PC-3 (cell line): ENCODE measurements around the gene GGA1. TPM values are rescaled to one million over a fixed set of nuclear protein-coding genes. Genes with fewer than 3 reads are reported as not detected.

Experiments used
- ATAC-seq: fragments of 200-7000 bp; cut with Tn5 transposase; 2 replicates; pipeline ENCODE4 v1.9.1; 2020; ENCODE audit warnings: mild to moderate bottlenecking, moderate library complexity
- BruUV-seq: library from RNA; stranded (reverse); fragments of 400-500 nt; replicated peaks from 2 replicates; lab custom pipeline; 2021; lab: Mats Ljungman, UMichigan
- CTCF ChIA-PET: fragments of 300-600 bp; sonication (Branson Sonifier 250); formaldehyde crosslinking; loops from one replicate; lab custom pipeline; 2022; ENCODE audit warnings: antibody characterized with exemption; lab: Charles Lee
- POLR2A ChIA-PET: fragments of 300-600 bp; sonication (Branson Sonifier 250); formaldehyde crosslinking; loops from one replicate; lab custom pipeline; 2022; ENCODE audit warnings: antibody characterized with exemption; ENCODE audit not compliant: unreplicated experiment; lab: Charles Lee
- DNase-seq: peaks from one replicate; pipeline ENCODE4 v3.0.0-alpha.2; 2015
- H2AFZ ChIP-seq: fragments of 300-600 bp; sonication (generic); 2 replicates; pipeline ENCODE4 v1.6.0; 2016; ENCODE audit warnings: antibody characterized with exemption, low read length
- H3F3A ChIP-seq: fragments of 300-600 bp; sonication (generic); one replicate; pipeline ENCODE4 v1.6.0; 2017; ENCODE audit warnings: antibody characterized with exemption, low read length, control low read depth, mild to moderate bottlenecking; ENCODE audit not compliant: unreplicated experiment
- H3K27ac ChIP-seq: fragments of 300-600 bp; sonication (generic); 2 replicates; pipeline ENCODE4 v1.5.1; 2016; ENCODE audit warnings: mild to moderate bottlenecking, low read length
- H3K27me3 ChIP-seq: fragments of 300-600 bp; sonication (generic); 2 replicates; pipeline ENCODE4 v1.6.1; 2016; ENCODE audit warnings: low read length, mixed read lengths
- H3K36me3 ChIP-seq: fragments of 300-600 bp; sonication (generic); 2 replicates; pipeline ENCODE4 v1.6.1; 2016; ENCODE audit warnings: low read depth, mixed run types, low read length, mixed read lengths
- H3K4me1 ChIP-seq: fragments of 300-600 bp; sonication (generic); 2 replicates; pipeline ENCODE4 v1.5.1; 2016; ENCODE audit warnings: low read length; ENCODE audit not compliant: insufficient read depth
- H3K4me2 ChIP-seq: fragments of 300-600 bp; sonication (generic); 2 replicates; pipeline ENCODE4 v1.6.0; 2016; ENCODE audit warnings: low read length
- H3K4me3 ChIP-seq: fragments of 300-600 bp; sonication (generic); 2 replicates; pipeline ENCODE4 v1.5.1; 2016; ENCODE audit warnings: mild to moderate bottlenecking, low read length, mixed read lengths
- H3K79me2 ChIP-seq: fragments of 300-600 bp; sonication (generic); 2 replicates; pipeline ENCODE4 v1.6.1; 2017; ENCODE audit warnings: low read length, mixed read lengths
- H3K9ac ChIP-seq: fragments of 300-600 bp; sonication (generic); 2 replicates; pipeline ENCODE4 v1.6.0; 2016; ENCODE audit warnings: mild to moderate bottlenecking, low read length
- H3K9me2 ChIP-seq: fragments of 300-600 bp; sonication (generic); replicated peaks from 2 replicates; pipeline ENCODE4 v1.6.1; 2016; ENCODE audit warnings: mixed run types, low read length, mixed read lengths
- H3K9me3 ChIP-seq: fragments of 300-600 bp; sonication (generic); 2 replicates; pipeline ENCODE4 v1.6.1; 2016; ENCODE audit warnings: low read length, mixed read lengths
- H4K20me1 ChIP-seq: fragments of 300-600 bp; sonication (generic); 2 replicates; pipeline ENCODE4 v1.6.1; 2016; ENCODE audit warnings: low read length, mixed read lengths
- CTCF ChIP-seq: fragments of 300-600 bp; sonication (generic); conservative IDR thresholded peaks from 2 replicates; pipeline ENCODE4 v1.5.1; 2017; ENCODE audit warnings: antibody characterized with exemption, low read depth, mild to moderate bottlenecking, low read length
- EZH2 ChIP-seq: fragments of 300-600 bp; sonication (generic); IDR thresholded peaks from one replicate; pipeline ENCODE4 v1.6.1; 2017; ENCODE audit warnings: antibody characterized with exemption, mild to moderate bottlenecking, low read length; ENCODE audit not compliant: unreplicated experiment
- EZH2phosphoT487 ChIP-seq: fragments of 300-600 bp; sonication (generic); IDR thresholded peaks from 2 replicates; pipeline ENCODE4 v1.6.1; 2018; ENCODE audit warnings: mild to moderate bottlenecking, antibody characterized with exemption, low read length, borderline replicate concordance
- intact Hi-C: fragments of 100-400 bp; cut with micrococcal nuclease; formaldehyde crosslinking; loops from 2 replicates; pipeline ENCODE4 v1.9.0; 2023
- total RNA-seq: library from RNA; depleted of rRNA; stranded (reverse); fragments of >200 nt; gene quantifications from 2 replicates; pipeline ENCODE4 v1.2.3, GENCODE V29; 2014

GGA1 gene
- total RNA-seq, 1 experiment from 2014 or later, result 49.1 TPM

GRCh38 chr22:37643225-37643847 is 34.7 kb downstream of the GGA1 start:
- Histone ChIP-seq H3K9me3 (no peaks in the 10 kb centered on the region), H3K36me3 (no peaks in the 10 kb centered on the region), H3K9me2 (no peaks in the 10 kb centered on the region), H3K27me3 (no peaks in the 10 kb centered on the region), H3K4me1 (peaks cover 9% of the 10 kb centered on the region; the same call in 1 of the 2 replicates), H2AFZ (no peak overlapping the region), H3F3A (no peaks in the 10 kb centered on the region), H3K4me2 (no peak overlapping the region), H3K79me2 (0 out of 2 replicates have a peak, but pooled peaks cover 6% of the 10 kb centered on the region), H4K20me1 (no peaks in the 10 kb centered on the region), H3K4me3 (no peak overlapping the region), H3K27ac (no peak overlapping the region), H3K9ac (no peak overlapping the region)
- CTCF ChIA-PET, result interaction anchor here (0.5 to 1.9 kb wide), 10 partner anchors 15 to 139 kb away, joined by 3 to 15 read pairs (median 3); partner anchors contain the start of genes GGA1 and PDXP
- peak; percentile 80 for DNase-seq
- intact Hi-C loops, result loop anchor here (2.0 kb wide), 1 partner anchor 37 kb away; no protein-coding TSS in a partner anchor
- peak; percentile 85 for ATAC-seq
- POLR2A ChIA-PET, result interaction anchor here (0.6 kb wide), 2 partner anchors 16 to 103 kb away, joined by 4 to 9 read pairs; no protein-coding TSS in a partner anchor
- BruUV-seq, result no TSS peak
- TF ChIP-seq EZH2 (no peak), CTCF (peak; percentile 82), EZH2phosphoT487 (no peak)

- ATAC-seq, result no peak
- TF ChIP-seq EZH2phosphoT487, result no peak
- no peak for TF ChIP-seq EZH2
- TF ChIP-seq CTCF, result no peak
- no peak overlapping the region for H3K4me3 ChIP-seq
- H3K9me3 ChIP-seq, result no peaks in the 10 kb centered on the region
- H3K4me1 ChIP-seq, result no peaks in the 10 kb centered on the region
- H3K27me3 ChIP-seq, result no peaks in the 10 kb centered on the region
- H3K36me3 ChIP-seq, result peaks cover 3% of the 10 kb centered on the region; the same call in 1 of the 2 replicates
- DNase-seq, result no peak
- ChIA-PET CTCF (no interaction called here), POLR2A (no interaction called here)
- no peak overlapping the region for H3K27ac ChIP-seq
- no peaks in the 10 kb centered on the region for H3K9me2 ChIP-seq
- intact Hi-C loops, result no loop called here
- H4K20me1 ChIP-seq, result no peaks in the 10 kb centered on the region
- no peaks in the 10 kb centered on the region for H3F3A ChIP-seq
- no peaks in the 10 kb centered on the region for H3K79me2 ChIP-seq
- no TSS peak for BruUV-seq
- H3K4me2 ChIP-seq, result no peak overlapping the region
- no peak overlapping the region for H2AFZ ChIP-seq
- H3K9ac ChIP-seq, result no peak overlapping the region
These were observed 38.7 kb downstream of the GGA1 start for GRCh38 chr22:37647317-37647716.

GRCh38 chr22:37647928-37648327 is 39.3 kb downstream of the GGA1 start:
- no TSS peak for BruUV-seq
- ChIA-PET POLR2A (no interaction called here), CTCF (no interaction called here)
- H3K36me3 ChIP-seq, result peaks cover 3% of the 10 kb centered on the region; the same call in 1 of the 2 replicates
- H3K4me1 ChIP-seq, result no peaks in the 10 kb centered on the region
- H2AFZ ChIP-seq, result no peak overlapping the region
- no peaks in the 10 kb centered on the region for H3K9me3 ChIP-seq
- H3K9me2 ChIP-seq, result no peaks in the 10 kb centered on the region
- no peak overlapping the region for H3K4me2 ChIP-seq
- no peaks in the 10 kb centered on the region for H4K20me1 ChIP-seq
- no peak overlapping the region for H3K27ac ChIP-seq
- no peaks in the 10 kb centered on the region for H3F3A ChIP-seq
- no peaks in the 10 kb centered on the region for H3K79me2 ChIP-seq
- TF ChIP-seq EZH2phosphoT487, result no peak
- H3K27me3 ChIP-seq, result no peaks in the 10 kb centered on the region
- no peak for ATAC-seq
- no peak for DNase-seq
- no peak overlapping the region for H3K9ac ChIP-seq
- no peak overlapping the region for H3K4me3 ChIP-seq
- intact Hi-C loops, result no loop called here
